ENCODE data around the gene SNX10.

Gene SNX10

GRCh38 chr7:26309089-26309488 lies 17.4 kb downstream of the SNX10 start:
- Mint-ChIP-seq H3K4me1 (ENCODE audit: low read depth) (peaks cover 20% of the 10 kb centered on the region), H3K27ac (no peak overlapping the region), H3K36me3 (ENCODE audit: low read depth) (peaks cover 29% of the 10 kb centered on the region), H3K27me3 (ENCODE audit: low read depth) (no peaks in the 10 kb centered on the region), H3K9me3 (no peaks in the 10 kb centered on the region), H3K4me3 (no peak overlapping the region)

- peaks cover 11% of the 10 kb centered on the region for H3K4me1 Mint-ChIP-seq (ENCODE audit: low read depth)
- peaks cover 25% of the 10 kb centered on the region for H3K36me3 Mint-ChIP-seq (ENCODE audit: low read depth)
- no peak overlapping the region for H3K4me3 Mint-ChIP-seq
- H3K9me3 Mint-ChIP-seq: no peaks in the 10 kb centered on the region
- no peak overlapping the region for H3K27ac Mint-ChIP-seq
- no peaks in the 10 kb centered on the region for H3K27me3 Mint-ChIP-seq (ENCODE audit: low read depth)
Observed at GRCh38 chr7:26311798-26312197, 20.1 kb downstream of the SNX10 start.

- Mint-ChIP-seq H3K4me1 (ENCODE audit: low read depth) (peaks cover 11% of the 10 kb centered on the region), H3K27me3 (ENCODE audit: low read depth) (no peaks in the 10 kb centered on the region), H3K27ac (no peak overlapping the region), H3K4me3 (no peak overlapping the region), H3K36me3 (ENCODE audit: low read depth) (peaks cover 10% of the 10 kb centered on the region), H3K9me3 (no peaks in the 10 kb centered on the region)
Observed at GRCh38 chr7:26317211-26317610, 25.5 kb downstream of the SNX10 start.

- H3K27ac Mint-ChIP-seq: no peak overlapping the region
- H3K9me3 Mint-ChIP-seq: no peaks in the 10 kb centered on the region
- H3K4me1 Mint-ChIP-seq (ENCODE audit: low read depth): peaks cover 14% of the 10 kb centered on the region
Observed at GRCh38 chr7:26318921-26319320, 27.3 kb downstream of the SNX10 start.

GRCh38 chr7:26319636-26320035 lies 28.0 kb downstream of the SNX10 start:
- H3K27ac Mint-ChIP-seq: no peak overlapping the region

More at GRCh38 chr7:26318921-26319320, 27.3 kb downstream of the SNX10 start:
- Mint-ChIP-seq H3K27me3 (ENCODE audit: low read depth) (no peaks in the 10 kb centered on the region), H3K4me3 (no peak overlapping the region), H3K36me3 (ENCODE audit: low read depth) (peaks cover 18% of the 10 kb centered on the region)

GRCh38 chr7:26320878-26321277 lies 29.2 kb downstream of the SNX10 start:
- Mint-ChIP-seq H3K9me3 (no peaks in the 10 kb centered on the region), H3K27ac (no peak overlapping the region), H3K27me3 (ENCODE audit: low read depth) (no peaks in the 10 kb centered on the region), H3K4me3 (no peak overlapping the region), H3K4me1 (ENCODE audit: low read depth) (peaks cover 14% of the 10 kb centered on the region), H3K36me3 (ENCODE audit: low read depth) (peaks cover 19% of the 10 kb centered on the region)

More at GRCh38 chr7:26319636-26320035, 28.0 kb downstream of the SNX10 start:
- H3K4me3 Mint-ChIP-seq: no peak overlapping the region
- no peaks in the 10 kb centered on the region for H3K9me3 Mint-ChIP-seq
- no peaks in the 10 kb centered on the region for H3K27me3 Mint-ChIP-seq (ENCODE audit: low read depth)
- peaks cover 19% of the 10 kb centered on the region for H3K36me3 Mint-ChIP-seq (ENCODE audit: low read depth)
- peaks cover 15% of the 10 kb centered on the region for H3K4me1 Mint-ChIP-seq (ENCODE audit: low read depth)

GRCh38 chr7:26321435-26321834 lies 29.8 kb downstream of the SNX10 start:
- Mint-ChIP-seq H3K9me3 (no peaks in the 10 kb centered on the region), H3K27me3 (ENCODE audit: low read depth) (no peaks in the 10 kb centered on the region), H3K4me1 (ENCODE audit: low read depth) (peaks cover 15% of the 10 kb centered on the region), H3K27ac (no peak overlapping the region), H3K36me3 (ENCODE audit: low read depth) (peaks cover 19% of the 10 kb centered on the region), H3K4me3 (no peak overlapping the region)

- Mint-ChIP-seq H3K4me3 (no peak overlapping the region), H3K36me3 (ENCODE audit: low read depth) (peaks cover 36% of the 10 kb centered on the region), H3K4me1 (ENCODE audit: low read depth) (peaks cover 21% of the 10 kb centered on the region), H3K27me3 (ENCODE audit: low read depth) (no peaks in the 10 kb centered on the region), H3K27ac (no peak overlapping the region), H3K9me3 (no peaks in the 10 kb centered on the region)
Observed at GRCh38 chr7:26326211-26326610, 34.5 kb downstream of the SNX10 start.

- H3K27me3 Mint-ChIP-seq (ENCODE audit: low read depth): no peaks in the 10 kb centered on the region
- H3K9me3 Mint-ChIP-seq: no peaks in the 10 kb centered on the region
- H3K4me1 Mint-ChIP-seq (ENCODE audit: low read depth): peaks cover 21% of the 10 kb centered on the region
- H3K4me3 Mint-ChIP-seq: no peak overlapping the region
- peaks cover 29% of the 10 kb centered on the region for H3K36me3 Mint-ChIP-seq (ENCODE audit: low read depth)
- H3K27ac Mint-ChIP-seq: no peak overlapping the region
Observed at GRCh38 chr7:26328498-26329390, 37.1 kb downstream of the SNX10 start.

GRCh38 chr7:26329520-26330255 lies 38.0 kb downstream of the SNX10 start:
- no peaks in the 10 kb centered on the region for H3K27me3 Mint-ChIP-seq (ENCODE audit: low read depth)
- H3K4me1 Mint-ChIP-seq (ENCODE audit: low read depth): peaks cover 25% of the 10 kb centered on the region
- no peaks in the 10 kb centered on the region for H3K9me3 Mint-ChIP-seq
- H3K36me3 Mint-ChIP-seq (ENCODE audit: low read depth): peaks cover 28% of the 10 kb centered on the region
- H3K27ac Mint-ChIP-seq: no peak overlapping the region
- H3K4me3 Mint-ChIP-seq: no peak overlapping the region

GRCh38 chr7:26331113-26331512 lies 39.5 kb downstream of the SNX10 start:
- Mint-ChIP-seq H3K27ac (no peak overlapping the region), H3K4me3 (no peak overlapping the region), H3K27me3 (ENCODE audit: low read depth) (no peaks in the 10 kb centered on the region), H3K36me3 (ENCODE audit: low read depth) (peaks cover 28% of the 10 kb centered on the region), H3K4me1 (ENCODE audit: low read depth) (peaks cover 34% of the 10 kb centered on the region), H3K9me3 (no peaks in the 10 kb centered on the region)

GRCh38 chr7:26331789-26332188 lies 40.1 kb downstream of the SNX10 start:
- H3K27ac Mint-ChIP-seq: no peak overlapping the region
- peaks cover 34% of the 10 kb centered on the region for H3K4me1 Mint-ChIP-seq (ENCODE audit: low read depth)
- H3K36me3 Mint-ChIP-seq (ENCODE audit: low read depth): peaks cover 30% of the 10 kb centered on the region
- no peaks in the 10 kb centered on the region for H3K9me3 Mint-ChIP-seq
- no peak overlapping the region for H3K4me3 Mint-ChIP-seq
- no peaks in the 10 kb centered on the region for H3K27me3 Mint-ChIP-seq (ENCODE audit: low read depth)

- Mint-ChIP-seq H3K36me3 (ENCODE audit: low read depth) (peaks cover 30% of the 10 kb centered on the region), H3K27ac (no peak overlapping the region), H3K9me3 (no peaks in the 10 kb centered on the region), H3K27me3 (ENCODE audit: low read depth) (no peaks in the 10 kb centered on the region), H3K4me1 (ENCODE audit: low read depth) (peaks cover 34% of the 10 kb centered on the region), H3K4me3 (no peak overlapping the region)
Observed at GRCh38 chr7:26332698-26333097, 41.0 kb downstream of the SNX10 start.

- H3K4me3 Mint-ChIP-seq: no peak overlapping the region
- no peaks in the 10 kb centered on the region for H3K9me3 Mint-ChIP-seq
- no peaks in the 10 kb centered on the region for H3K27me3 Mint-ChIP-seq (ENCODE audit: low read depth)
- peaks cover 24% of the 10 kb centered on the region for H3K4me1 Mint-ChIP-seq (ENCODE audit: low read depth)
- no peak overlapping the region for H3K27ac Mint-ChIP-seq
- H3K36me3 Mint-ChIP-seq (ENCODE audit: low read depth): peaks cover 24% of the 10 kb centered on the region
Observed at GRCh38 chr7:26334166-26334859, 42.7 kb downstream of the SNX10 start.
